Epithelial cell of proximal tubule (primary cell): ENCODE results near the gene MAGI3. TPM values are rescaled to one million over a fixed set of nuclear protein-coding genes. Genes with fewer than 3 reads are reported as not detected.
A peak's percentile ranks its signal among the peaks of the same experiment; 100 is the strongest.

Experiments
- DNase-seq: peaks from one replicate; pipeline ENCODE4 v3.0.0-alpha.2; 2011; ENCODE audit warnings: low read depth
- H3K4me3 ChIP-seq: 2 replicates; pipeline ENCODE4 v1.5.1; 2011; ENCODE audit warnings: low read depth, mild to moderate bottlenecking, low read length
- total RNA-seq: library from RNA; depleted of rRNA; stranded (reverse); fragments of >200 nt; gene quantifications from 2 replicates; pipeline ENCODE4 v1.2.3, GENCODE V29; 2015
- TF ChIP-seq, protein P1 (sequence below): conservative IDR thresholded peaks from 2 replicates; pipeline ENCODE4 v1.5.1; 2012; ENCODE audit warnings: low read depth, mild to moderate bottlenecking, low read length

The MAGI3 gene
- total RNA-seq, 1 donor from 2014 or later, result 7.0 TPM

DNA sequence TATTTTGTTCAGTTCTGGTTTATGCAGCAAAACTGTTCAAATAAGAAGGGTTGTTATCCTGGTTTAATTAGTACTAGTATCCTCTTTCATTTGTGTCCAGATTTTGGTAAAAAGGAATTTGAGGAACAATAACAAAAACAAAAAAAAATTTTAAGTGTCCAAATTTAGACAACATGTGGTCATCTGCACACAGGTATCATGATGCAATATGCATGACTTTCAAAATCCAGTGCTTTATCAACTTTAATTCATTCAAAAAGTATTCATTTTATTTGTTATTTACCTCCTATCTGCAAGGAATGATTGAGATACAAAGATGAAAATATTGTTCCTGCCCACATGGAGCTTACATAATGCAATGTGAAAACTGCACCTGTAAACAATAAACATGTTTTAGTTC, 16.7 kb upstream of the MAGI3 start:
- H3K4me3 ChIP-seq, result no peak overlapping the region
- no peak for DNase-seq
- TF ChIP-seq, protein P1, sequence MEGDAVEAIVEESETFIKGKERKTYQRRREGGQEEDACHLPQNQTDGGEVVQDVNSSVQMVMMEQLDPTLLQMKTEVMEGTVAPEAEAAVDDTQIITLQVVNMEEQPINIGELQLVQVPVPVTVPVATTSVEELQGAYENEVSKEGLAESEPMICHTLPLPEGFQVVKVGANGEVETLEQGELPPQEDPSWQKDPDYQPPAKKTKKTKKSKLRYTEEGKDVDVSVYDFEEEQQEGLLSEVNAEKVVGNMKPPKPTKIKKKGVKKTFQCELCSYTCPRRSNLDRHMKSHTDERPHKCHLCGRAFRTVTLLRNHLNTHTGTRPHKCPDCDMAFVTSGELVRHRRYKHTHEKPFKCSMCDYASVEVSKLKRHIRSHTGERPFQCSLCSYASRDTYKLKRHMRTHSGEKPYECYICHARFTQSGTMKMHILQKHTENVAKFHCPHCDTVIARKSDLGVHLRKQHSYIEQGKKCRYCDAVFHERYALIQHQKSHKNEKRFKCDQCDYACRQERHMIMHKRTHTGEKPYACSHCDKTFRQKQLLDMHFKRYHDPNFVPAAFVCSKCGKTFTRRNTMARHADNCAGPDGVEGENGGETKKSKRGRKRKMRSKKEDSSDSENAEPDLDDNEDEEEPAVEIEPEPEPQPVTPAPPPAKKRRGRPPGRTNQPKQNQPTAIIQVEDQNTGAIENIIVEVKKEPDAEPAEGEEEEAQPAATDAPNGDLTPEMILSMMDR, result no peak

DNA sequence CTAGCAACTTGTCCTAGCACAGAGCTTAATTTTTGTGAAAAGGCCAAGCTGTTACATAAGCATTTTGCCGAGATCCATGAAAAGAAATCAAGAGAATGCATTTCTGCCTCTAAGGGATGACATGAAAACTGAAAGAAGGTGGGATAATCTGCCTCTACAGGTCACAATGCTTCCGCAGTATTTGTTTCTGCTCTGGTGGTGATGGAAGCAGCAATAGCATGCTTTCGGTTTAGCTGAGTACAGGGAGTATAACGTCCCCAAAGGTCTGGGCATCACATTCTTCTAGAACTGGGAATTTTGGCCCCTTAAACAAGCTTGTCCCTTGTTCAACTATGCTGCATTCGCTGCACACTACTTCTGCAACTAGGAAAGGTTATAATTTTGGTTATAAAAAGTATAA, 14.4 kb upstream of the MAGI3 start:
- no peak overlapping the region for H3K4me3 ChIP-seq
- DNase-seq, result no peak
- TF ChIP-seq, protein P1, result no peak

DNA sequence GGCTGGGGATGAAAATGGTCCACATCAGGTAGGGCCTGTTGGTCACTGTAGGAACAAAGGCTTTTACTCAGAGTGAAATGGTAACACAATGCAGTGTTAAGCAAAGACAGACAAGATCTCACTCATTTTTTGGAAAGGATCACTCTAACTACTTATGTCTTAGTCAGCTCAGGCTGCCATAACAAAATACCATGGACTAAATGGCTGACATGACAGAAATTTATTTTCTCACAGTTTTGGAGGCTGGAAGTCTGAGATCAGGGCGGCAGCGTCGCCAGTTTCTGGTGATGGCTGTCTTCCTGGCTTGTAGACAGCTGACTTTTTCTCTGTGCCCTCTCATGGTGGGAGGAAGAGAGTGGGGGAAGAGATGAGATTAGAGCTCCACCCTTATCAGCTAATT, 10.2 kb upstream of the MAGI3 start:
- no peak overlapping the region for H3K4me3 ChIP-seq
- DNase-seq, result no peak
- TF ChIP-seq, protein P1, result no peak

DNA sequence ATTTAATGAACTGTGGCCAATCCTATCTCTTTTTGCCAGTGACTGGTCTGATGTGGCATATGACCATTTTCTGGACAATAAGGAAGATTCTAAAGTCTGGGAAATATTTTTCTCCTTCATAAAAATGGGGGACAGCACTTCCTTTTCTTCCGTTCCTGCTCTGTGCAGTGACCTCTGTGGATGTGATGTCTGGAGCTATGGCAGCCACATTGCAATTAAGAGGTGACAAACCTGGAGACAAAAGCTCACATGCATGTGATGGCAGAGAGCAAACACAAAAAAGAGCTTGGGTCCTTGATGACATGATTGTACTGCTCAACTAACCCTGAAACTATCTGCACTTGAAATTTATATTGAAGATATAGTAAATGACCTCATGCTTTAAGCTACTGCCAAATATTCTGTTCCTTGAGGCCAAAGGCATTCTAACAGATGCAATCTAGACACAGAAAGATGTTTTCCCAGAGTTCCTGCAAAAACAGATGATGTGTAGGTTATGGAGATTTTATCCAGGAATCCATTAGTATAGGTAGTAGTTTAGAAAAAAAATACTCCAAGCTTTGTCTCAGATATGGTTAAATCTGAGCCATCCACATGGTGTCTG, 2.2 kb upstream of the MAGI3 start:
- no peak overlapping the region for H3K4me3 ChIP-seq
- TF ChIP-seq, protein P1, result no peak
- no peak for DNase-seq

DNA sequence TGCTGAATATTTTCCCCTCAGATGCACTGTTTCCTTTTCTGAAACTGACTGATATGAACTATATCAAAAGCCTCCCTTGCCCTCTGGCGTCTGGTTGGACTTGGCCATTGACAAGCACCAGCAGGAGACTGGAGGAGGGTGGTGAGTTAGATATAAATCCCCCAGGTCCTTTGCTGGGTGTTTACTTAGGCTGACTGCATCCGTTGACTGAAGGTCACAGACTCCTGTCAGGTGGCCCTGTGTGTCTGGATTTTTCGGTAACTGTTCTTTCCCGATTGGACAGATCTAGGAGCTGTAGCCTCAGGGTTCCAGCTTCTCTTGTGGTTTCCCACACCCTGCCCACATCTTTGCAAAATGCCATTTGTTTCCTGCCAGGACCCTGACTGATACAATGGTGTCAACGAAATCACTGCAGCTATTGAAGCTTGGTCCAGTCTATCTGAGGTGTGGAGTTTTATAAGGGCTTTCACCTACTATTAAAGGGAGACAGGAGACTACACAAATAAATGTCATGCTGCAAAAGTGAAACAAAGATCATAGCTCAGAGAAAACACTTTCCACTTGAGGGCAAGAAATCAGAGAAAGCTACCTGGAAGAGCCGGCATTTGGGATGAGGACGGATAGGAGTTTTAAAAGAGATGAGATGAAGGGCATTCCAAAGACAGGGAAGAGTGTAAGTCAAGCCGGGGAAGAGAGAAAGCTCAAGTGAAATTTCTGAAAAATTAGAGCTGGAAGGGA, 1.5 kb upstream of the MAGI3 start:
- H3K4me3 ChIP-seq, result peak overlapping the region; percentile 89
- TF ChIP-seq, protein P1, result peak; percentile 33
- DNase-seq, result no peak

DNA sequence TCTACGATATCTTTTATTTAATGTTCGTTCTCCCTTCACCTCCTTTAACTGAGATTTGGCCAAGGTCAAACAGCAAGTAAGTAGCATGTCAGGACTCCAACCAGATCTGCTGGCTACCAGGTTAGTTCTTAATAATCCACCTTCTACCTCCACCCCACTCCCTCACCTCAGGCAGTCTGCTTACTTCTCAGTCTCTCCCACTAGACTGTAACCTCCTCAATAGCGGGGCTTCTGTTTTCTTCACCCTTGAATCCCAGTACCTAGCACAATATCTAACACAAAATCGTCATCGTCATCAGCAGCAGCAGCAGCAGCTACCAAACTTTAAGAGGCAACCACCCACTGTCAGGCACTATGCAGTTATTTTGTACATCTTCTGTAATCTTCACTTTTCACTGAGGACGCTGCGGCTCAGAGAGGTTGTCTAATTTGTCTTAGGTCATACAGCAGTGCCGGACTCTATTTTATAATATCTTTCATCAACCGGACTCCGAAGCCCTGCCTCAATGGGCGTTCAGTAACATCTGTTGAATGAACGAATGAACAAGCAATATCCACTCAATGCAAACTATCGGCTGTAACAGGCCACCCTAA, 859 bp upstream of the MAGI3 start:
- H3K4me3 ChIP-seq, result peak overlapping the region; percentile 89
- DNase-seq, result no peak
- TF ChIP-seq, protein P1, result no peak
